Karpas-422 (cell line): ENCODE data around the gene ENO4. TPM values are rescaled to one million over a fixed set of nuclear protein-coding genes. Genes with fewer than 3 reads are reported as not detected.
A peak's percentile ranks its signal among the peaks of the same experiment; 100 is the strongest.

Source experiments
- DNase-seq: peaks from one replicate; pipeline ENCODE4 v3.0.0-alpha.2; 2015
- H2AFZ ChIP-seq: fragments of 200-600 bp; sonication (generic); 2 replicates; pipeline ENCODE4 v1.6.1; 2014; ENCODE audit warnings: antibody characterized with exemption, low read length, mixed read lengths
- H3K27ac ChIP-seq: fragments of 200-600 bp; sonication (generic); 2 replicates; pipeline ENCODE4 v1.5.1; 2014; ENCODE audit warnings: mild to moderate bottlenecking, low read length, moderate library complexity
- H3K27me3 ChIP-seq: fragments of 200-600 bp; sonication (generic); 2 replicates; pipeline ENCODE4 v1.6.1; 2014; ENCODE audit warnings: low read length, mixed read lengths
- H3K36me3 ChIP-seq: fragments of 200-600 bp; sonication (generic); 2 replicates; pipeline ENCODE4 v1.6.1; 2014; ENCODE audit warnings: low read length, mixed read lengths; ENCODE audit not compliant: insufficient read depth
- H3K4me1 ChIP-seq: fragments of 200-600 bp; sonication (generic); 2 replicates; pipeline ENCODE4 v1.6.1; 2014; ENCODE audit warnings: mild to moderate bottlenecking, low read length, mixed read lengths
- H3K4me2 ChIP-seq: fragments of 200-600 bp; sonication (generic); 2 replicates; pipeline ENCODE4 v1.6.1; 2014; ENCODE audit warnings: low read length, low read depth, mild to moderate bottlenecking; ENCODE audit not compliant: poor library complexity, severe bottlenecking
- H3K4me3 ChIP-seq: fragments of 200-600 bp; sonication (generic); 2 replicates; pipeline ENCODE4 v1.5.1; 2014; ENCODE audit warnings: mild to moderate bottlenecking, antibody characterized with exemption, low read length, mixed read lengths
- H3K79me2 ChIP-seq: fragments of 200-600 bp; sonication (generic); 2 replicates; pipeline ENCODE4 v1.6.1; 2014; ENCODE audit warnings: mild to moderate bottlenecking, low read length, mixed read lengths
- H3K9ac ChIP-seq: fragments of 200-600 bp; sonication (generic); 2 replicates; pipeline ENCODE4 v1.6.0; 2014; ENCODE audit warnings: low read length
- H3K9me2 ChIP-seq: fragments of 200-600 bp; sonication (generic), shearing (Covaris generic); replicated peaks from 2 replicates; pipeline ENCODE4 v1.6.0; 2014; ENCODE audit warnings: mild to moderate bottlenecking, low read length, moderate library complexity; ENCODE audit not compliant: insufficient read depth
- H3K9me3 ChIP-seq: fragments of 300-700, 200-600 bp; sonication (generic); 2 replicates; pipeline ENCODE4 v1.6.1; 2014; ENCODE audit warnings: low read length, mixed read lengths
- H4K20me1 ChIP-seq: fragments of 200-600 bp; sonication (generic); 2 replicates; pipeline ENCODE4 v1.6.1; 2014; ENCODE audit warnings: mild to moderate bottlenecking, antibody characterized with exemption, low read length, low read depth; ENCODE audit not compliant: insufficient read depth
- total RNA-seq: library from RNA; depleted of rRNA; stranded (reverse); fragments of >200 nt; shearing (Covaris generic); gene quantifications from 2 replicates; pipeline ENCODE4 v1.2.3, GENCODE V29; 2014; ENCODE audit warnings: low replicate concordance

ENO4 gene
- total RNA-seq, 1 experiment from 2014 or later: not detected

GRCh38 chr10:116835658-116836057 lies 13.6 kb upstream of the ENO4 start:
- no peaks in the 10 kb centered on the region for H3K9me3 ChIP-seq
- H2AFZ ChIP-seq: no peak overlapping the region
- H3K36me3 ChIP-seq: no peaks in the 10 kb centered on the region
- H3K4me1 ChIP-seq: no peaks in the 10 kb centered on the region
- no peak overlapping the region for H3K9ac ChIP-seq
- no peaks in the 10 kb centered on the region for H3K27me3 ChIP-seq
- no peaks in the 10 kb centered on the region for H3K9me2 ChIP-seq
- DNase-seq: no peak
- no peak overlapping the region for H3K4me2 ChIP-seq
- no peaks in the 10 kb centered on the region for H4K20me1 ChIP-seq
- H3K4me3 ChIP-seq: no peak overlapping the region
- no peaks in the 10 kb centered on the region for H3K79me2 ChIP-seq
- H3K27ac ChIP-seq: no peak overlapping the region

GRCh38 chr10:116836083-116836482 lies 13.2 kb upstream of the ENO4 start:
- Histone ChIP-seq H3K27me3 (no peaks in the 10 kb centered on the region), H3K4me1 (no peaks in the 10 kb centered on the region), H3K9me3 (no peaks in the 10 kb centered on the region), H3K4me2 (no peak overlapping the region), H3K9ac (no peak overlapping the region), H3K36me3 (no peaks in the 10 kb centered on the region), H3K27ac (no peak overlapping the region), H3K79me2 (no peaks in the 10 kb centered on the region), H2AFZ (no peak overlapping the region), H4K20me1 (no peaks in the 10 kb centered on the region), H3K9me2 (no peaks in the 10 kb centered on the region), H3K4me3 (no peak overlapping the region)
- no peak for DNase-seq

GRCh38 chr10:116836902-116837523 lies 12.3 kb upstream of the ENO4 start:
- H3K4me1 ChIP-seq: no peaks in the 10 kb centered on the region
- no peaks in the 10 kb centered on the region for H3K27me3 ChIP-seq

GRCh38 chr10:116838143-116838725 lies 11.1 kb upstream of the ENO4 start:
- Histone ChIP-seq H4K20me1 (no peaks in the 10 kb centered on the region), H3K4me3 (no peak overlapping the region), H2AFZ (no peak overlapping the region), H3K27me3 (no peaks in the 10 kb centered on the region), H3K27ac (no peak overlapping the region), H3K9ac (no peak overlapping the region), H3K4me2 (no peak overlapping the region), H3K36me3 (no peaks in the 10 kb centered on the region), H3K4me1 (no peaks in the 10 kb centered on the region), H3K9me3 (no peaks in the 10 kb centered on the region), H3K9me2 (no peaks in the 10 kb centered on the region), H3K79me2 (no peaks in the 10 kb centered on the region)
- DNase-seq: no peak

More at GRCh38 chr10:116836902-116837523, 12.3 kb upstream of the ENO4 start:
- no peak overlapping the region for H3K4me2 ChIP-seq
- no peaks in the 10 kb centered on the region for H3K9me3 ChIP-seq
- no peaks in the 10 kb centered on the region for H3K79me2 ChIP-seq
- H4K20me1 ChIP-seq: no peaks in the 10 kb centered on the region
- H3K9ac ChIP-seq: no peak overlapping the region
- no peaks in the 10 kb centered on the region for H3K9me2 ChIP-seq
- no peak overlapping the region for H3K27ac ChIP-seq
- H3K4me3 ChIP-seq: no peak overlapping the region
- H2AFZ ChIP-seq: no peak overlapping the region
- no peak for DNase-seq
- H3K36me3 ChIP-seq: no peaks in the 10 kb centered on the region

- H3K4me3 ChIP-seq: no peak overlapping the region
Measured at GRCh38 chr10:116840389-116841075, 8.8 kb upstream of the ENO4 start.

GRCh38 chr10:116845823-116846222 lies 3.5 kb upstream of the ENO4 start:
- Histone ChIP-seq H3K4me3 (no peak overlapping the region), H3K27ac (no peak overlapping the region), H3K9ac (no peak overlapping the region), H2AFZ (no peak overlapping the region), H4K20me1 (0 out of 2 replicates have a peak, but pooled peaks cover 4% of the 10 kb centered on the region), H3K9me3 (no peaks in the 10 kb centered on the region), H3K27me3 (no peaks in the 10 kb centered on the region), H3K36me3 (no peaks in the 10 kb centered on the region), H3K79me2 (no peaks in the 10 kb centered on the region), H3K4me2 (no peak overlapping the region), H3K9me2 (no peaks in the 10 kb centered on the region), H3K4me1 (peaks cover 13% of the 10 kb centered on the region)
- no peak for DNase-seq

More at GRCh38 chr10:116840389-116841075, 8.8 kb upstream of the ENO4 start:
- Histone ChIP-seq H4K20me1 (no peaks in the 10 kb centered on the region), H3K9me3 (no peaks in the 10 kb centered on the region), H3K79me2 (no peaks in the 10 kb centered on the region), H3K4me2 (no peak overlapping the region), H3K27ac (no peak overlapping the region), H3K4me1 (no peaks in the 10 kb centered on the region), H2AFZ (no peak overlapping the region), H3K27me3 (no peaks in the 10 kb centered on the region), H3K36me3 (no peaks in the 10 kb centered on the region), H3K9ac (no peak overlapping the region), H3K9me2 (no peaks in the 10 kb centered on the region)
- DNase-seq: no peak

GRCh38 chr10:116848032-116848943 lies 1.0 kb upstream of the ENO4 start:
- Histone ChIP-seq H3K4me3 (peak overlapping the region; percentile 36; the same call in 1 of the 2 replicates), H2AFZ (0 out of 2 replicates have a peak overlapping the region, but pooled peaks have one; percentile 7), H3K79me2 (no peaks in the 10 kb centered on the region), H3K9me3 (no peaks in the 10 kb centered on the region), H3K27me3 (no peaks in the 10 kb centered on the region), H3K4me2 (no peak overlapping the region), H3K9me2 (no peaks in the 10 kb centered on the region), H4K20me1 (0 out of 2 replicates have a peak, but pooled peaks cover 4% of the 10 kb centered on the region), H3K27ac (no peak overlapping the region), H3K36me3 (no peaks in the 10 kb centered on the region), H3K9ac (no peak overlapping the region), H3K4me1 (peaks cover 13% of the 10 kb centered on the region)
- peak; percentile 53 for DNase-seq

- Histone ChIP-seq H3K4me1 (peaks cover 13% of the 10 kb centered on the region), H3K9me2 (no peaks in the 10 kb centered on the region), H3K4me3 (peak overlapping the region; percentile 36; the same call in 1 of the 2 replicates), H3K36me3 (no peaks in the 10 kb centered on the region), H3K4me2 (peak overlapping the region; percentile 45), H3K9ac (no peak overlapping the region), H2AFZ (no peak overlapping the region), H3K79me2 (no peaks in the 10 kb centered on the region), H3K27ac (no peak overlapping the region), H3K9me3 (no peaks in the 10 kb centered on the region), H3K27me3 (no peaks in the 10 kb centered on the region), H4K20me1 (0 out of 2 replicates have a peak, but pooled peaks cover 4% of the 10 kb centered on the region)
- no peak for DNase-seq
Measured at GRCh38 chr10:116848944-116849247, 403 bp upstream of the ENO4 start.
